K562 (cell line): Measurements from ENCODE around the gene PSMD13. TPM values are rescaled to one million over a fixed set of nuclear protein-coding genes. Genes with fewer than 3 reads are reported as not detected.

Experiments
- CEBPG ChIP-seq, 3 experiments: fragments of 200-800 bp in 1 of 3; sonication (Bioruptor generic) in 1 of 3; sonication (generic) in 1 of 3; formaldehyde crosslinking in 1 of 3; IDR thresholded peaks in 2 of 3; conservative IDR thresholded peaks in 1 of 3; 2 replicates each; pipeline versions ENCODE4 v1.6.1 to v1.8.0; 2016 to 2022; ENCODE audit warnings: missing compliant biosample characterization in 2 of 3, missing genetic modification characterization in 2 of 3, mild to moderate bottlenecking in 1 of 3, missing genetic modification reagents in 1 of 3
- CXXC5 ChIP-seq: fragments of 250-450 bp; sonication (Bioruptor Pico); IDR thresholded peaks from 2 replicates; pipeline ENCODE4 v1.8.0; 2022; ENCODE audit warnings: inconsistent platforms, mild to moderate bottlenecking, moderate library complexity
- ESRRA ChIP-seq: fragments of 450-650 bp; IDR thresholded peaks from 2 replicates; pipeline ENCODE4 v1.6.1; 2014; ENCODE audit warnings: low read depth, mild to moderate bottlenecking, moderate library complexity, borderline replicate concordance
- FOXA1 ChIP-seq: fragments of 450-650 bp; IDR thresholded peaks from 2 replicates; pipeline ENCODE4 v1.6.1; 2016; ENCODE audit warnings: mild to moderate bottlenecking, borderline replicate concordance
- NFE2L1 ChIP-seq: fragments of 450-650 bp; IDR thresholded peaks from 2 replicates; pipeline ENCODE4 v1.6.1; 2016; ENCODE audit warnings: missing genetic modification characterization, low read depth, mild to moderate bottlenecking, missing compliant biosample characterization, moderate library complexity, borderline replicate concordance
- NRF1 ChIP-seq, 2 experiments: fragments of 450-650 bp; IDR thresholded peaks in 1 of 2; conservative IDR thresholded peaks in 1 of 2; 2 replicates each; pipeline ENCODE4 v1.6.1; 2014; ENCODE audit warnings: mild to moderate bottlenecking in 2 of 2
- SMAD4 ChIP-seq: fragments of 250-450 bp; sonication (Bioruptor Pico); conservative IDR thresholded peaks from 2 replicates; pipeline ENCODE4 v1.8.0; 2021; ENCODE audit warnings: inconsistent platforms, mild to moderate bottlenecking, moderate library complexity
- SMARCB1 ChIP-seq: IDR thresholded peaks from 2 replicates; pipeline ENCODE4 v1.6.1; 2011; ENCODE audit warnings: improper control_type of control experiment, low read depth; ENCODE audit not compliant: insufficient read length
- SRF ChIP-seq, 2 experiments: fragments of 250-450, 450-650 bp in 1 of 2; sonication (Bioruptor Pico) in 1 of 2; sonication (generic) in 1 of 2; formaldehyde crosslinking; IDR thresholded peaks; 2 replicates each; pipeline versions ENCODE4 v1.5.0 to v1.5.1; 2020 to 2022; ENCODE audit warnings: mild to moderate bottlenecking in 1 of 2, missing genetic modification reagents in 1 of 2
- TEAD2 ChIP-seq: fragments of 450-650 bp; IDR thresholded peaks from 2 replicates; pipeline ENCODE4 v1.6.1; 2016; ENCODE audit warnings: missing genetic modification characterization, control low read depth, missing compliant biosample characterization
- THRAP3 ChIP-seq: fragments of 450-650 bp; IDR thresholded peaks from 2 replicates; pipeline ENCODE4 v1.6.1; 2016; ENCODE audit warnings: mild to moderate bottlenecking, inconsistent platforms, borderline replicate concordance
- ZBED1 ChIP-seq: IDR thresholded peaks from 2 replicates; pipeline ENCODE4 v1.6.1; 2014
- ZFX ChIP-seq: sonication (generic); formaldehyde crosslinking; IDR thresholded peaks from 2 replicates; pipeline ENCODE4 v1.8.0; 2022; ENCODE audit warnings: mild to moderate bottlenecking, missing genetic modification reagents, moderate library complexity
- ZNF395 ChIP-seq: fragments of 200-800 bp; sonication (Bioruptor generic); IDR thresholded peaks from 2 replicates; pipeline ENCODE4 v1.6.1; 2017; ENCODE audit warnings: missing genetic modification characterization, missing compliant biosample characterization
- polyA plus RNA-seq, 8 experiments: library from polyadenylated mRNA; depleted of rRNA in 4 of 8; stranded (reverse) in 5 of 8; unstranded in 3 of 8; fragments of >200 nt; fragmentation: Nextera tagmentation in 2 of 8; fragmentation: Illumina TruSeq in 1 of 8; extraction: Ambion mirVana in 2 of 8; extraction: Trizol in 1 of 8; gene quantifications; 2 replicates each; pipeline versions ENCODE4 v1.2.1 to v1.2.3, GENCODE V29; 2011 to 2014; ENCODE audit warnings: inconsistent platforms in 1 of 8, missing spikeins in 1 of 8
- total RNA-seq, 7 experiments: library from RNA; depleted of rRNA in 6 of 7; stranded (reverse); fragments of >200 nt in 6 of 7; fragmentation: Illumina TruSeq in 2 of 7; extraction: Trizol in 2 of 7; gene quantifications; 2 replicates each; pipeline versions ENCODE4 v1.2.1 to v1.2.3, GENCODE V29; 2011 to 2021; ENCODE audit warnings: low replicate concordance in 1 of 7
- TF ChIP-seq, protein P1 (sequence below): fragments of 450-650 bp; formaldehyde crosslinking; IDR thresholded peaks from 2 replicates; pipeline ENCODE4 v1.4.0; 2022; ENCODE audit warnings: mild to moderate bottlenecking, moderate library complexity
- TF ChIP-seq, protein P2 (sequence below): fragments of 250-450 bp; sonication (Bioruptor Pico); IDR thresholded peaks from 2 replicates; pipeline ENCODE4 v1.4.0; 2020; ENCODE audit warnings: mild to moderate bottlenecking, moderate library complexity
- TF ChIP-seq, protein P3 (sequence below): fragments of 450-650 bp; IDR thresholded peaks from 2 replicates; pipeline ENCODE4 v1.6.1; 2017; ENCODE audit warnings: antibody characterized with exemption
- TF ChIP-seq, protein P4 (sequence below): fragments of 250-450 bp; sonication (Bioruptor Pico); IDR thresholded peaks from 2 replicates; pipeline ENCODE4 v1.5.0; 2020; ENCODE audit warnings: mild to moderate bottlenecking, borderline replicate concordance

PSMD13 gene
- total and polyA plus RNA-seq, 9 of the 15 experiments (the other 6 are each of a cell fraction or from before 2014, with no cell fraction given) = 185 to 383 (median 267) TPM

GRCh38 chr11:297586-298405 lies 61.0 kb downstream of the PSMD13 start (continued):
- TF ChIP-seq SMAD4 (CRISPR knock-in tag) (peak; percentile 63), NRF1 (conservative IDR thresholded peaks at IDR 0.05 in 1 of 2, IDR thresholded peaks at IDR 0.05 in 1 of 2) (peak; percentile 91 to 92), ESRRA (peak; percentile 40; the same call in 1 of the 2 replicates), SRF (CRISPR knock-in tag; IDR thresholded peaks at IDR 0.05) (no peak), CEBPG (CRISPR knock-in tag; IDR thresholded peaks at IDR 0.05) (no peak), CEBPG (tag; conservative IDR thresholded peaks at IDR 0.05 in 1 of 2, IDR thresholded peaks at IDR 0.05 in 1 of 2) (no peak), NFE2L1 (tag) (no peak), ZBED1 (no peak), THRAP3 (no peak), ZNF395 (peak; percentile 63), ZFX (CRISPR knock-in tag) (peak; percentile 82), CXXC5 (CRISPR knock-in tag) (peak; percentile 70), TEAD2 (tag) (no peak), FOXA1 (no peak), SMARCB1 (peak; percentile 66)
- TF ChIP-seq, protein P1, sequence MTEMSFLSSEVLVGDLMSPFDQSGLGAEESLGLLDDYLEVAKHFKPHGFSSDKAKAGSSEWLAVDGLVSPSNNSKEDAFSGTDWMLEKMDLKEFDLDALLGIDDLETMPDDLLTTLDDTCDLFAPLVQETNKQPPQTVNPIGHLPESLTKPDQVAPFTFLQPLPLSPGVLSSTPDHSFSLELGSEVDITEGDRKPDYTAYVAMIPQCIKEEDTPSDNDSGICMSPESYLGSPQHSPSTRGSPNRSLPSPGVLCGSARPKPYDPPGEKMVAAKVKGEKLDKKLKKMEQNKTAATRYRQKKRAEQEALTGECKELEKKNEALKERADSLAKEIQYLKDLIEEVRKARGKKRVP (CRISPR knock-in tag) = 0 out of 2 replicates have a peak, but pooled peaks have one; percentile 29
- TF ChIP-seq, protein P2, sequence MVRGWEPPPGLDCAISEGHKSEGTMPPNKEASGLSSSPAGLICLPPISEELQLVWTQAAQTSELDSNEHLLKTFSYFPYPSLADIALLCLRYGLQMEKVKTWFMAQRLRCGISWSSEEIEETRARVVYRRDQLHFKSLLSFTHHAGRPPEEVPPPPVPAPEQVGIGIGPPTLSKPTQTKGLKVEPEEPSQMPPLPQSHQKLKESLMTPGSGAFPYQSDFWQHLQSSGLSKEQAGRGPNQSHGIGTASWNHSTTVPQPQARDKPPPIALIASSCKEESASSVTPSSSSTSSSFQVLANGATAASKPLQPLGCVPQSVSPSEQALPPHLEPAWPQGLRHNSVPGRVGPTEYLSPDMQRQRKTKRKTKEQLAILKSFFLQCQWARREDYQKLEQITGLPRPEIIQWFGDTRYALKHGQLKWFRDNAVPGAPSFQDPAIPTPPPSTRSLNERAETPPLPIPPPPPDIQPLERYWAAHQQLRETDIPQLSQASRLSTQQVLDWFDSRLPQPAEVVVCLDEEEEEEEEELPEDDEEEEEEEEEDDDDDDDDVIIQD = no peak
- TF ChIP-seq, protein P3, sequence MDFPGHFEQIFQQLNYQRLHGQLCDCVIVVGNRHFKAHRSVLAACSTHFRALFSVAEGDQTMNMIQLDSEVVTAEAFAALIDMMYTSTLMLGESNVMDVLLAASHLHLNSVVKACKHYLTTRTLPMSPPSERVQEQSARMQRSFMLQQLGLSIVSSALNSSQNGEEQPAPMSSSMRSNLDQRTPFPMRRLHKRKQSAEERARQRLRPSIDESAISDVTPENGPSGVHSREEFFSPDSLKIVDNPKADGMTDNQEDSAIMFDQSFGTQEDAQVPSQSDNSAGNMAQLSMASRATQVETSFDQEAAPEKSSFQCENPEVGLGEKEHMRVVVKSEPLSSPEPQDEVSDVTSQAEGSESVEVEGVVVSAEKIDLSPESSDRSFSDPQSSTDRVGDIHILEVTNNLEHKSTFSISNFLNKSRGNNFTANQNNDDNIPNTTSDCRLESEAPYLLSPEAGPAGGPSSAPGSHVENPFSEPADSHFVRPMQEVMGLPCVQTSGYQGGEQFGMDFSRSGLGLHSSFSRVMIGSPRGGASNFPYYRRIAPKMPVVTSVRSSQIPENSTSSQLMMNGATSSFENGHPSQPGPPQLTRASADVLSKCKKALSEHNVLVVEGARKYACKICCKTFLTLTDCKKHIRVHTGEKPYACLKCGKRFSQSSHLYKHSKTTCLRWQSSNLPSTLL = no peak
- TF ChIP-seq, protein P4, sequence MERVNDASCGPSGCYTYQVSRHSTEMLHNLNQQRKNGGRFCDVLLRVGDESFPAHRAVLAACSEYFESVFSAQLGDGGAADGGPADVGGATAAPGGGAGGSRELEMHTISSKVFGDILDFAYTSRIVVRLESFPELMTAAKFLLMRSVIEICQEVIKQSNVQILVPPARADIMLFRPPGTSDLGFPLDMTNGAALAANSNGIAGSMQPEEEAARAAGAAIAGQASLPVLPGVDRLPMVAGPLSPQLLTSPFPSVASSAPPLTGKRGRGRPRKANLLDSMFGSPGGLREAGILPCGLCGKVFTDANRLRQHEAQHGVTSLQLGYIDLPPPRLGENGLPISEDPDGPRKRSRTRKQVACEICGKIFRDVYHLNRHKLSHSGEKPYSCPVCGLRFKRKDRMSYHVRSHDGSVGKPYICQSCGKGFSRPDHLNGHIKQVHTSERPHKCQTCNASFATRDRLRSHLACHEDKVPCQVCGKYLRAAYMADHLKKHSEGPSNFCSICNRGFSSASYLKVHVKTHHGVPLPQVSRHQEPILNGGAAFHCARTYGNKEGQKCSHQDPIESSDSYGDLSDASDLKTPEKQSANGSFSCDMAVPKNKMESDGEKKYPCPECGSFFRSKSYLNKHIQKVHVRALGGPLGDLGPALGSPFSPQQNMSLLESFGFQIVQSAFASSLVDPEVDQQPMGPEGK = no peak
